GM10248 (cell line): ENCODE measurements around the gene NADSYN1.

Experiments used
- CTCF ChIA-PET: fragments of 300-600 bp; sonication (Branson Sonifier 250); formaldehyde crosslinking; extraction: SDS; loops from one replicate; lab custom pipeline; 2021; ENCODE audit warnings: antibody characterized with exemption; lab: Yijun Ruan, JAX
- POLR2A ChIA-PET: fragments of 350-650 bp; sonication (Branson Sonifier 250); formaldehyde crosslinking; extraction: SDS; loops from one replicate; lab custom pipeline; 2020; ENCODE audit warnings: antibody characterized with exemption; lab: Yijun Ruan, JAX
- DNase-seq: peaks from one replicate; pipeline ENCODE4 v3.0.0; 2012; ENCODE audit errors: extremely low spot score
- CTCF ChIP-seq: IDR thresholded peaks from 2 replicates; pipeline ENCODE4 v1.5.1; 2012; ENCODE audit warnings: mild to moderate bottlenecking, low read depth; ENCODE audit errors: extremely low read depth, missing control alignments, control extremely low read depth

The NADSYN1 gene

GRCh38 chr11:71485466-71485865 is 32.5 kb downstream of the NADSYN1 start:
- POLR2A ChIA-PET = no interaction called here
- TF ChIP-seq CTCF = no peak
- no peak for DNase-seq
- CTCF ChIA-PET = no interaction called here

- ChIA-PET POLR2A (no interaction called here), CTCF (no interaction called here)
- no peak for TF ChIP-seq CTCF
- no peak for DNase-seq
These were observed 33.3 kb downstream of the NADSYN1 start for GRCh38 chr11:71486320-71486719.

- TF ChIP-seq CTCF = no peak
- DNase-seq = no peak
- CTCF ChIA-PET = interaction anchor here (1.1 to 1.3 kb wide), 2 partner anchors 75 kb away, joined by 6 to 9 read pairs; no protein-coding TSS in a partner anchor
- POLR2A ChIA-PET = no interaction called here
These were observed 35.8 kb downstream of the NADSYN1 start for GRCh38 chr11:71488681-71489270.

GRCh38 chr11:71489311-71490043 is 36.5 kb downstream of the NADSYN1 start:
- ChIA-PET POLR2A (no interaction called here), CTCF (interaction anchor here (1.1 kb wide), 1 partner anchor 74 kb away, joined by 9 read pairs; no protein-coding TSS in a partner anchor)

GRCh38 chr11:71490044-71490730 is 37.2 kb downstream of the NADSYN1 start:
- TF ChIP-seq CTCF = no peak
- POLR2A ChIA-PET = no interaction called here
- DNase-seq = no peak
- CTCF ChIA-PET = interaction anchor here (1.1 kb wide), 1 partner anchor 73 kb away, joined by 9 read pairs; no protein-coding TSS in a partner anchor

More at GRCh38 chr11:71489311-71490043, 36.5 kb downstream of the NADSYN1 start:
- no peak for TF ChIP-seq CTCF
- peak; percentile 86 for DNase-seq

GRCh38 chr11:71490731-71491390 is 37.9 kb downstream of the NADSYN1 start:
- no peak for DNase-seq
- CTCF ChIA-PET = no interaction called here
- POLR2A ChIA-PET = no interaction called here

More at GRCh38 chr11:71490731-71491390, 37.9 kb downstream of the NADSYN1 start:
- no peak for TF ChIP-seq CTCF
